B cell (primary cell): ENCODE results near the gene TAAR6.

Experiments
- CTCF ChIP-seq: fragments of 200-600 bp; IDR thresholded peaks from one replicate; pipeline ENCODE4 v1.8.0; 2022; ENCODE audit warnings: antibody characterized with exemption, mild to moderate bottlenecking
- EZH2 ChIP-seq: IDR thresholded peaks from 2 replicates; pipeline ENCODE4 v1.6.1; 2012; ENCODE audit warnings: borderline replicate concordance, low read depth, mild to moderate bottlenecking, moderate library complexity, low read length; ENCODE audit not compliant: insufficient read depth, poor library complexity, severe bottlenecking

- TF ChIP-seq EZH2 (no peak), CTCF (no peak)
Measured at GRCh38 chr6:132527791-132528190, 42.3 kb upstream of the TAAR6 start.
